Astrocyte of the spinal cord (primary cell): ENCODE measurements around the gene NOS1AP.

Experiments used
- DNase-seq: peaks from one replicate; pipeline ENCODE4 v3.0.0; 2011; ENCODE audit warnings: low read depth, low spot score
- H3K4me3 ChIP-seq: 2 replicates; pipeline ENCODE4 v1.5.1; 2011; ENCODE audit warnings: low read depth, mild to moderate bottlenecking, low read length, moderate library complexity
- CTCF ChIP-seq: IDR thresholded peaks from 2 replicates; pipeline ENCODE4 v1.5.1; 2012; ENCODE audit warnings: low read depth, mild to moderate bottlenecking, low read length, inconsistent platforms
- in situ Hi-C: cut with HindIII; loops from 2 replicates; pipeline ENCODE4 v1.10.0; 2017; ENCODE audit warnings: low sequenced_read_pairs

Gene NOS1AP

GRCh38 chr1:162230517-162230916 is 161.0 kb downstream of the NOS1AP start:
- DNase-seq: no peak
- no peak for TF ChIP-seq CTCF
- H3K4me3 ChIP-seq: no peak overlapping the region
- in situ Hi-C loops: no loop called here

- no peak for TF ChIP-seq CTCF
- H3K4me3 ChIP-seq: no peak overlapping the region
- in situ Hi-C loops: no loop called here
- DNase-seq: no peak
These were observed 162.7 kb downstream of the NOS1AP start for GRCh38 chr1:162232034-162232711.

- in situ Hi-C loops: no loop called here
- no peak for TF ChIP-seq CTCF
- H3K4me3 ChIP-seq: no peak overlapping the region
- DNase-seq: no peak
These were observed 163.6 kb downstream of the NOS1AP start for GRCh38 chr1:162233066-162233465.

GRCh38 chr1:162233937-162234336 is 164.4 kb downstream of the NOS1AP start:
- no peak for TF ChIP-seq CTCF
- DNase-seq: no peak
- in situ Hi-C loops: no loop called here

GRCh38 chr1:162234571-162234970 is 165.1 kb downstream of the NOS1AP start:
- in situ Hi-C loops: no loop called here

More at GRCh38 chr1:162233937-162234336, 164.4 kb downstream of the NOS1AP start:
- H3K4me3 ChIP-seq: no peak overlapping the region

GRCh38 chr1:162235241-162235800 is 165.8 kb downstream of the NOS1AP start:
- no peak for TF ChIP-seq CTCF
- in situ Hi-C loops: no loop called here
- DNase-seq: peak; percentile 66
- no peak overlapping the region for H3K4me3 ChIP-seq

More at GRCh38 chr1:162234571-162234970, 165.1 kb downstream of the NOS1AP start:
- H3K4me3 ChIP-seq: no peak overlapping the region
- DNase-seq: no peak
- no peak for TF ChIP-seq CTCF
